RPMI7951 (cell line): ENCODE results near the gene RNF144B. TPM values are rescaled to one million over a fixed set of nuclear protein-coding genes. Genes with fewer than 3 reads are reported as not detected.

Source experiments
- DNase-seq: peaks from one replicate; pipeline ENCODE4 v3.0.0-alpha.2; 2012; ENCODE audit warnings: low read depth
- total RNA-seq: library from RNA; depleted of rRNA; stranded (reverse); fragments of >200 nt; shearing (Covaris generic); gene quantifications from 2 replicates; pipeline ENCODE4 v1.2.3, GENCODE V29; 2014

Gene RNF144B
- total RNA-seq, 1 experiment from 2014 or later = not detected

DNA sequence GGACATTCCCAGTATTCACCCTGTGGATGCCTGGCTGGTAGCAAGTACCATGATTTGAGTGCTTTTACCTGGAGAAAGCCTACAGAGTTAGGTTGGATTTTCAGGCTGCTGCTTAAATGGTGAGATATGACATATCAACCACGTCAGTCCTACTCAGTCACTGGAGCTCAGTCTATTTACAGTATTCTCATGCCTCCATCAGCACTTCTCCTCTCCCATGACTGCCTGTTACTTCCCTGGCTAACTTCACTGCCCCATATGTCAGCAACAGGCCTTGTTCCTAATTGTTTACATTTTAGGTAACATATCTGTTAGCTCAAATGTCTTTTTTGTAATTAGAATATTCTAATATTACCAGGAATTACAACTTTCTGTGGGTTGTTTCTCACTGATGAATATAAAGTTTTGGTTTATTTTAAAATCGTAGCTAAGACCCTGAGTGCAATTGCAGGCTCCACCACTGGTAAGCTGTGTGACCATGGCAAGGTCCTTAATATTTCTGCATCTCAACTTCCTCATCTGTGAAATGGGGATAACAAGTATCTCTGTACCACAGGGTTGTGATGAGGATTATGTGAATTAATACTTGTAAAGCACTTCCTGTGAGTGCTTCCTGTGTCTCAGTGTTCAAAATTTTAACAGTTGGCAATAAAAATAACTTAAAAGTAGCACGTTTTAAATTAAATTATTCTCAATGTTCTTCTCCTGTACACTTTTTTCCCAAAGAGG, 54.3 kb downstream of the RNF144B start:
- no peak for DNase-seq

- no peak for DNase-seq
These were observed 57.0 kb downstream of the RNF144B start for GRCh38 chr6:18444111-18444510.

DNA sequence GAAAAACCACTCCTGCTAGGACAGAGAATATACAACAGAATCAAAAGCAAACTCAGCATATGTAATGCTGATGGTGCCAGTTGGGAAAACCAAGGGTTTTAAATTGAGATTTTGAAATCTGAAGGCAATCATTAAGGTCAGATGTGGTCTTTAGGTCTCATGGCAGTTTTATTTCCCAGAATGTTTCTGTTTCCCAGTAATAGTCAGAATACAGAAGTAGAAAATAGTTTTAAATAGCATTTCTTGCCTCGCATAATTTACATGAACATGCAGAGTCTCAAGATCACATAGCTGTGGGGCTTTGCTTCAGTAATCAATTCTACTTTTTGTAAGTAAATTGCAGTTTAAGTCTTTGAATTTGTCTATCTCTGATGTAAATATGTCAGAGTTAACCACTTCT, 58.1 kb downstream of the RNF144B start:
- no peak for DNase-seq

DNA sequence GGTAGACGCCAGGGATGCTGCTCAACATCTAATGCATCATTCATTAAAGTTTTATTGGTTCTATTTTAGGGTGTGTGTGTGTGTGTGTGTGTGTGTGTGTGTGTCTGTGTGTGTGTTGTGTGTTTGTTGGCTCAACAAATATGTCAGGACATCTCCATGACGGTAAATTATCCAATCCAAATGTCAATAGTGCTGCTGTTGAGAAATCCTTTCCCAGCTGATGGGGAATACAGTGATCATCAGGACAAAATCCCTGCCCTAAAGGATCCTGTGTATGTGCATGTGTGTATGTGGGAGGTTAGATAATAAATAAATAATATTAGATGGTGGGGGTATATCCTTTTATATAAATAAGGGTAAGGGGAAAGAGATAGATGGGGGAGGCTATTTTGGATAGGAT, 59.6 kb downstream of the RNF144B start:
- DNase-seq = no peak

GRCh38 chr6:18447552-18447951, 60.4 kb downstream of the RNF144B start:
- DNase-seq = no peak

DNA sequence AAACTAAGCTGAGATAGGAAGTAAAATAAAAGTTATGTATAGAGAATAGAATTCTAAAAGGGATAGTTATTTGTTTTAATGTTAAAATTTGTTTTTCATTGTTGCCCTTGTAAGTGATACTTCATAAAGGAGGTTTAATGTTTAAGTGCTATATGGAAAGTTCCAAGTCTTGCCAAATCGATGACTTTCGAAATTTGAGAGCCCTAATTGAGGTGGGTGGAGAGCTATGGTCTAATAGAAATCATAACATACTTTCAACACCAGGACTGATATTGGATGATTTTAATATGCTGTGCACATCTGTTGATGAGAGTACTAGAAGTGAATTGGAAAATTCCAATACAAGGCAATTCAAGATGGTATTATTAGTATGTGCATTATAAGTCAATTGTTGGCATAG, 64.6 kb downstream of the RNF144B start:
- no peak for DNase-seq

GRCh38 chr6:18454446-18454845, 67.3 kb downstream of the RNF144B start:
- DNase-seq = no peak

- DNase-seq = peak; percentile 3
These were observed 70.1 kb downstream of the RNF144B start for GRCh38 chr6:18457065-18457737.

DNA sequence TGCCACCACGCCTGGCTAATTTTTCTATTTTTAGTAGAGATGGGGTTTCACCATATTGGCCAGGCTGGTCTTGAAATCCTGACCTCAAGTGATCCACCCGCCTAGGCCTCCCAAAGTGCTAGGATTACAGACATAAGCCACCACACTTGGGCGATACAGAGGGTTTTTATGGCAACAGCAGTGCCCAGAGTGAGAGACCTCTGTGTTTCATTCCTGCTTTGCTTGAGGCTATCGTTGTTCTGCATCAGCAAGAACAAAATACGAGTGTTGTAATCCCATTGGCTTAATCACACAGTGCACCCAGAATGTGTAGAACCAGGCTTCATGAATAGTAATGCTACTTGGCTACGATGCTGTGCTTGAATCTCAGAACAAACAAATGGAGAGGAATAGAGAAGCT, 70.9 kb downstream of the RNF144B start:
- peak; percentile 8 for DNase-seq

- no peak for DNase-seq
These were observed 76.3 kb downstream of the RNF144B start for GRCh38 chr6:18463429-18463828.

DNA sequence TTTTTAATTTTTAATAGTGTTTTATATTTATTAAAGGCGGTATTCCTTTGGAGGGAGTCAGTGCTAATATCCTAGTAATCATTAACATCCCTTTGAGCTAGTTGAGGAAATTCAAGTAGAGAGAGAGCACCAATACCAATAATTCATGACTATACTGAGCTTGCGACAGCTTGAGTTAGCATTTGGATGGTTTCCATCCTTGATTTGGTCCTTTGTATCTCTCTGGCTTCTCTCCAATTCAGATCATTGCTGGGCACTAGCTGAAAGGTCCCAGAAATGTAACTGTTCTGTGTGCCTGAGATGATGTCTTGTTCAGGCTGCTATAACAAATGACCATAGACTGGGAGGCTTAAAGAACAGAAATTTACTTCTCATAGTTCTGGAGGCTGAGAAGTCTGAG, 77.0 kb downstream of the RNF144B start:
- DNase-seq = no peak

DNA sequence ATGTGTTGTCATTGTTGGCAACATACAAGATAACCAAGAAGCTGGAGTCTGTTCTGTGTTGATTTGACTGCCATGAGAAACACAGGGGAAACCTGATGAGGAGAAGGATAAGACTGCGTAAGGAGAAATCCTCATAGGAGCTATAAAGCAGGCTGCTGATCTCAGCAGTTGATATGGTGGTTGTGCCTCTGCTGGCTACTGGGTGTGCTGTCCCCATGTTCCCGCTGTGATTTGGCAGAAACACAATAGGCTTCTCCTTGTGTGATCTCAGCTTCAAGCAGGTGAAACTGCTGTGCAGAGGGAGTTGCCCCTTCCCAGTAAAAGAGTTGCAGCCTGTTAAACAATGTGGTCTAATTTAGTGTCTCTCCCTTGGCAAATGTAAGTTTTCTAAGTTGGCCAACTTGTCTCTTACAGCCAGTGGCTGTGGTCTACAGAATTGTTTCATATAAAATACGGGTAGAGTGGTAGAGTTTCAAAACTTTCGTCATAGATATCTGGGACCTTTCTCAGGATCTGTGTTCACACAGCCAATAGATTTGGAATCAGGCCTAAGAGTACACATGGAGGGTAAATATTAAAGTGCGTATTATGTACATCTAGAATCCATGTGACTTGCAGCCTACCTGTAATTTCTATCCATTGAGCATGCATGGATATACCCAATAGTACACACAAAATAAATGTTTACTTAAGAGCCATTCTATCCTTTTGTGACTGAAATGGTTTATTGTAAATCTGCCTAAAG, 78.4 kb downstream of the RNF144B start:
- DNase-seq = no peak

DNA sequence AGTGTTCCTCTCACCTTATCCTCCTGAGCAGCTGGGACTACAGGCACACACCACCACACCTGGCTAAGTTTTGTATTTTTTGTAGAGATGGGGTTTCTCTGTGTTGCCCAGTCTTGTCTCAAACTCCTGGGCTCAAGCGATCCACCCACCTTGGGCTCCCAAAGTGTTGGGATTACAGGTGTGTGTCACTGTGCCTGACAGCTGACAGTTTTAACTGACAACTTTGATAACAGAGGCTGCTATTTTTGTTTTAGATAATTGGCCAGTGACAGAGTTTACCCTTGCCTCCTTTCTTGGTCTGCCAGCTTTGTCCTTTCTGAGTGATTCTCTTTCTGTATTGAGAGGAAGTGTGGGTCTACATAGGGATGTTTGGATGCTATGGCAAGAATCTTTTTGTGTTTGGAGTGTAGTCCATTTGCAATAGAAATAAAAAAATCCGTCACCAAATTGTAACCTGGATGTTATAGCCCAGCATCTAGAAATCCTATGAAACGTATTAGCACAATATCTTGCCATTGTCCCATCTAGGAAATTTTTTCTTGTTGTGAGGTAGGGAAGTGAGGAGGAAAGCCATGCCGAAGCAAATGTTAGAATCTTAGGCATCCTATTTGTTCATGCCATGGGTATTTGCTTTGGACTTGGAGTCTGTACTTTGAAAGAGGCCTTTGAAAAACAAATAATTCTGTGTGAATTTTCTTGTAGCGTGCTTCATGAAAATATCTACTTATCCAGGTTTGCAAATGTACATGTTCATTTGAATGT, 80.8 kb downstream of the RNF144B start:
- DNase-seq = no peak

DNA sequence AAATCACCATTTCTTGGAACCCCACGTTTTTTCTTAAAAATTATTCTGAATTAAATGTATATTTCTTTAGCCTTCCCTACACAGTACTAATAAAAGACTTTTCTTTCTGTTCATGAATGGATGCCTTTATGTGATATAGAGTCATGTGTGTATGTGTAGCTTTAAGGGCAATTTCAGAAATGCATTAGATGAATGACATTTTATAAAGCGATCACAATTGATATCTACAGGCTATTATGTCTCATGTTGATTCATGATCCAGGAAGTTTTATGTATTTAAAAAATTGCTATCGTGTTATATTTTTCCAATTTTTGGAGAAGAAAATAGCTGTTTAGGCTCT, 81.3 kb downstream of the RNF144B start:
- no peak for DNase-seq

DNA sequence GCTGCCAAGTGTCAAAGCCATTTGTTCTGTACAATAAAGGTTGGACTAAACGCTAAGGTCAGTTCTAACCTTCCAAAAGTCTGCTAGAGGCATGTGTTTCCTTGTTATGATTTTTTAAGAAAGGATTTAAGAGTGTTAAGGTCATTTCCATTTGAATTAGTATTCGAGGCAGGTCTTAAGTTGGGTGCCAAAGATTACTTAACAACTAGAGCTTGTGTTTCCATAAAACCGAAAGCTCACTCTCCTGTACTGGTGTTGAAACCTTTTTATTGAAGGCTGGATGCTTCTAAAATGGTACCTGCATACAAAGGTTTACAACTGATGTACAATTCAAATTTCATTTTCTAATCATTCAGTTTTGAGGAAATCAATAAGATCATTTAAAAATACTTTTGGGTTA, 82.4 kb downstream of the RNF144B start:
- no peak for DNase-seq

DNA sequence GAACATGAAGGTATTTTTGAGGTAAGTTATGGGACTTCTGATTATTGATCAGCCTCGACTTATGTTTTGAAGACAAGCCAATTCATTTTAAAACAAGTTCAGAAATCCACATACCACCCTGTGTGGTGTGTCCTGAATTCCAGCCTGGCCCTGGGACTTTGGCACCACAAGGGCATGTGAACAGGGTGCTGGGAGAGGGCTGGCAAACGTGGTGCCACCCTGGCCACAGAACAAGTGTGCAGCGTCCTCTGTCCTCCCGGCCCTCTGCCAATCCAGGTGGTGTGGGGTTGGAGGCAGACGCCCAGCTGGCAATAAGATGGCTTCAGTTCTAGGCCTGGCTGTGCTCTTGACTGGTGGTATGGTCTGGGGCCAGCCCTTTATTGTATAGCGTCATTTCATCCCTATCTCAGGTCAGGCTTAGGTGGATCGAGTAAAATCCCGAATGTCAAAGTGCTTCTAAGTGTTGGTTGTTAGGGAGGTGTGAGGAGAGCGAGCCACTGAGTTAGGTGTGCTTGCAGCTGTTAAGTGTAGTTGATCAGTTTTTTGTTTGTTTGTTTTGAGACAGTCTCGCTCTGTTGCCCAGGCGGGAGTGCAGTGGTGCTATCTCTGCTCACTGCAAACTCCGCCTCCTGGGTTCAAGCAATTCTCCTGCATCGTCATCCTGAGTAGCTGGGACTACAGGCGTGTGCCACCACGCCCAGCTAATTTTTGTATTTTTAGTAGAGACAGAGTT, 84.2 kb downstream of the RNF144B start:
- no peak for DNase-seq

DNA sequence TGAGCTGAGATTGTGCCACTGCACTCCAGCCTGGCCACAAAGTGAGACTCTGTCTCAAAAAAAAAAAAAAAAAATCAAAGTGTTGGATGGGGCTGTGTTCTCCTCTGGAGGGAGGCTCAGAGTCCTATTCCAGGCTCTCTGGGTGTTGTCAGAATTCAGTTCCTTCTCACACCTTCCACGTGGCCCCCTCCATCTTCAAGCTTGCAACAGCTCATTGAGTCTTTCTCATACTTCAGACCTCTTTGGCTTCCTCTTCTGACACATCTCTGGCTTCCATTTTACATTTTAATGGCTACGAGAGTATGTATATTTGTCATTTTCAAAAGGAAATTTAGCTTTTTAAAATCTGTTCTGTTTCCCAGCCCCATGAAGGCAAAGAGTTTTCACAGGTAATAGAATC, 85.8 kb downstream of the RNF144B start:
- DNase-seq = no peak

DNA sequence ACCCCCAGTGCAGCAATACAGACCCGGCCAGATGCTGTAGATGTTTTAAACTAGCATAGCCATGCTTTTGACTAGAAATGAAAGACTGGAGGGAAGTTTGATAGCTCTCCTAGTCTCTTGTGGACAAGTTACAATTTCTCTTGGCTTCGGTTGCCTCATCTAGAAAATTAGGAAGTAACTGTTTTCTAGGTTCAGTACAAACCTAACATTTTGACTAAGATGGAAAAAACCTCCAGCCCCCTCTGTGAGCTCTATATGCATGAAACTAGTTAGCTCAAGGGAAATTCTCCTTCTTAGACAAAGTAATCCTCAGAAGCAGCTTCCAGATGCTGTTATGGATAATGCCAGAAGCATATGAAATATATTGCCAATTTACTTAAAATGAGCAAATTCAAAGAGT, 86.6 kb downstream of the RNF144B start:
- no peak for DNase-seq

DNA sequence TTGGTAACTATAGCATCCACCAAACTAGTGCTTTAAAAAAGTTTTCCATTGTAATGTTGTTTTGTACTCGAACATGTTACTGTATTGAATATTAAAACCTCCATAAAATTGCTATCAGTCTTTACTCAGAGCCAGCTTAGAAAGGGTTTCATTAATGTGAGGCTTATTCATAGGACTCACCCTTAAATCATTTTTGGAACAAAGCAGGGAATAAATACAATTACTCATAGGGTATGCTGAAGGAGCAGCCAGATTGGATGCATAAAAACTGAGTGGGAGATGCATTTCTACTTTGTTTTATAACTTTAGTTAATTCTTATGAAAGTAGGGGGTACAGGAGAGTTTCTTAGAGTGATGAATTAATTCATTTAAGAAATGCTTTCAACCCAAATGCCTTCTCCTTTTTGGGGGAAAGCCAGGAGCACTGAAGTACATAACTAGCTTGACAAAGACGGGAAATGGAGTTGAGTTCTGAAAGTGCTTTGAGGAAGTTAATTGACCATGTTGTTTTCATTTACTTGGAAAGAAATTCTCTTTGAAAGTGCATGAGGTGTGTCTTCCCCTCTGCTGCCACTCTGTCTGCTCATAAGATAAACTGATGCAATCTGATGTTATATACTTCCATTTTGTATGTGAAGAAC, 90.3 kb downstream of the RNF144B start:
- DNase-seq = no peak

DNA sequence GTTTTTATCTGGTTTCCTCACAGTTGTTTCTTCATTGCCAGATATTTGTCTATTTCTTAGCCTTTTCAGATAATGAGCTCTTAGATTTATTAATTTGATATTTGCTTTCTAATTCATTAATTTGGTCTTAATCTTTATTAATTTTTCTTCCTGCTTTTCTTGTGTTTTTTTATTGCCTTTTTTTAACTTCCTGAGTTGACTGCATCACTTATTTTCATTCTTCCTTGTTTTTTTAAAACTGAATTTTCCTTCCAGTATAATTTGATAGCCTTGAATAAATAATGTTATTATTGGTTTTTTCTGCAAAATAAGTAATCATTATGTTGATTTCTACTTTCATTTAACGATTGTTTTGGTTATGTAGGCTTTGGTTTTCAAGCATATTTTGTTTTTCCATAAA, 91.5 kb downstream of the RNF144B start:
- no peak for DNase-seq

- no peak for DNase-seq
These were observed 94.7 kb downstream of the RNF144B start for GRCh38 chr6:18481870-18482269.
